ENCODE data around the gene AFDN. TPM values are rescaled to one million over a fixed set of nuclear protein-coding genes. Genes with fewer than 3 reads are reported as not detected.
A peak's percentile ranks its signal among the peaks of the same experiment; 100 is the strongest.

Gene AFDN
- total RNA-seq, 1 donor from 2014 or later, result 357 TPM

- H3K4me1 ChIP-seq, result peaks cover 89% of the 10 kb centered on the region
- peak overlapping the region; percentile 64 for H3K4me2 ChIP-seq
- no peak overlapping the region for H2AFZ ChIP-seq (replicated peaks)
- peaks cover 42% of the 10 kb centered on the region for H3F3A ChIP-seq (ENCODE audit: low read depth)
- TF ChIP-seq EZH2phosphoT487 (IDR thresholded peaks at IDR 0.05) (no peak), CTCF (IDR thresholded peaks at IDR 0.05) (no peak), EZH2 (IDR thresholded peaks at IDR 0.05) (no peak)
- no peak overlapping the region for H3K4me3 Mint-ChIP-seq
- no peaks in the 10 kb centered on the region for H3K36me3 ChIP-seq
- no peaks in the 10 kb centered on the region for H3K36me3 Mint-ChIP-seq
- peaks cover 13% of the 10 kb centered on the region for H3K4me1 Mint-ChIP-seq
- peaks cover 100% of the 10 kb centered on the region for H4K20me1 ChIP-seq (ENCODE audit: low read depth)
- no peak overlapping the region for H3K4me3 ChIP-seq
- H3K79me2 ChIP-seq (ENCODE audit: low read depth), result peaks cover 100% of the 10 kb centered on the region
- no peak overlapping the region for H3K9ac ChIP-seq
- H3K27ac Mint-ChIP-seq, result no peak overlapping the region
- H3K27ac ChIP-seq, result no peak overlapping the region
- no peaks in the 10 kb centered on the region for H3K27me3 ChIP-seq
- H3K9me3 ChIP-seq (ENCODE audit: low read depth), result no peaks in the 10 kb centered on the region
- no peaks in the 10 kb centered on the region for H3K9me3 Mint-ChIP-seq
- DNase-seq (ENCODE audit: low spot score), result no peak
- H3K27me3 Mint-ChIP-seq (ENCODE audit: insufficient read depth, low read depth), result no peaks in the 10 kb centered on the region
Observed at GRCh38 chr6:167842457-167842856, 15.7 kb downstream of the AFDN start.

- H3K4me2 ChIP-seq, result no peak overlapping the region
- peaks cover 100% of the 10 kb centered on the region for H3K79me2 ChIP-seq (ENCODE audit: low read depth)
- H3K36me3 ChIP-seq, result no peaks in the 10 kb centered on the region
- Mint-ChIP-seq H3K9me3 (no peaks in the 10 kb centered on the region), H3K27ac (no peak overlapping the region), H3K4me3 (no peak overlapping the region), H3K36me3 (no peaks in the 10 kb centered on the region), H3K27me3 (ENCODE audit: insufficient read depth, low read depth) (no peaks in the 10 kb centered on the region), H3K4me1 (peaks cover 16% of the 10 kb centered on the region)
- no peak for DNase-seq (ENCODE audit: low spot score)
- H3K4me1 ChIP-seq, result peaks cover 95% of the 10 kb centered on the region
- H3K9me3 ChIP-seq (ENCODE audit: low read depth), result no peaks in the 10 kb centered on the region
- H2AFZ ChIP-seq (replicated peaks), result no peak overlapping the region
- H3K27ac ChIP-seq, result no peak overlapping the region
- H4K20me1 ChIP-seq (ENCODE audit: low read depth), result peaks cover 100% of the 10 kb centered on the region
- TF ChIP-seq EZH2phosphoT487 (IDR thresholded peaks at IDR 0.05) (no peak), CTCF (IDR thresholded peaks at IDR 0.05) (no peak), EZH2 (IDR thresholded peaks at IDR 0.05) (no peak)
- H3K4me3 ChIP-seq, result no peak overlapping the region
- H3K9ac ChIP-seq, result no peak overlapping the region
- H3F3A ChIP-seq (ENCODE audit: low read depth), result peaks cover 46% of the 10 kb centered on the region
- no peaks in the 10 kb centered on the region for H3K27me3 ChIP-seq
Observed at GRCh38 chr6:167843023-167843422, 16.3 kb downstream of the AFDN start.

GRCh38 chr6:167845856-167846255, 19.1 kb downstream of the AFDN start:
- TF ChIP-seq CTCF (IDR thresholded peaks at IDR 0.05), result no peak
- TF ChIP-seq EZH2phosphoT487 (IDR thresholded peaks at IDR 0.05), result no peak
- TF ChIP-seq EZH2 (IDR thresholded peaks at IDR 0.05), result no peak
- peaks cover 95% of the 10 kb centered on the region for H3K4me1 ChIP-seq
- H3F3A ChIP-seq (ENCODE audit: low read depth), result peaks cover 46% of the 10 kb centered on the region
- no peak overlapping the region for H3K4me3 Mint-ChIP-seq
- H3K79me2 ChIP-seq (ENCODE audit: low read depth), result peaks cover 100% of the 10 kb centered on the region
- H3K36me3 Mint-ChIP-seq, result peaks cover 2% of the 10 kb centered on the region
- H3K9ac ChIP-seq, result no peak overlapping the region
- H3K27ac Mint-ChIP-seq, result no peak overlapping the region
- peaks cover under 1% of the 10 kb centered on the region for H3K9me3 Mint-ChIP-seq
- H3K27ac ChIP-seq, result no peak overlapping the region
- no peaks in the 10 kb centered on the region for H3K27me3 Mint-ChIP-seq (ENCODE audit: insufficient read depth, low read depth)
- no peak overlapping the region for H3K4me2 ChIP-seq
- peaks cover 100% of the 10 kb centered on the region for H4K20me1 ChIP-seq (ENCODE audit: low read depth)
- no peaks in the 10 kb centered on the region for H3K9me3 ChIP-seq (ENCODE audit: low read depth)
- H3K4me3 ChIP-seq, result no peak overlapping the region
- no peak for DNase-seq (ENCODE audit: low spot score)
- peaks cover 35% of the 10 kb centered on the region for H3K4me1 Mint-ChIP-seq
- H3K36me3 ChIP-seq, result no peaks in the 10 kb centered on the region
- H2AFZ ChIP-seq (replicated peaks), result no peak overlapping the region
- no peaks in the 10 kb centered on the region for H3K27me3 ChIP-seq

Measured in neural progenitor cell (in vitro differentiated cells).